Ishikawa (cell line): Measurements from ENCODE around the gene LONRF2.

Experiments
- CEBPB ChIP-seq: IDR thresholded peaks from 2 replicates; pipeline ENCODE4 v1.6.1; 2012
- CREB1 ChIP-seq: IDR thresholded peaks from 2 replicates; pipeline ENCODE4 v1.6.1; 2012; ENCODE audit warnings: low read depth
- EGR1 ChIP-seq: IDR thresholded peaks from 2 replicates; pipeline ENCODE4 v1.6.1; 2012
- EP300 ChIP-seq: IDR thresholded peaks from 2 replicates; pipeline ENCODE4 v1.6.1; 2012; ENCODE audit warnings: borderline replicate concordance
- FOXM1 ChIP-seq: IDR thresholded peaks from 2 replicates; pipeline ENCODE4 v1.6.1; 2012; ENCODE audit warnings: low read depth, borderline replicate concordance
- NFIC ChIP-seq: IDR thresholded peaks from 2 replicates; pipeline ENCODE4 v1.6.1; 2012
- RAD21 ChIP-seq: IDR thresholded peaks from 2 replicates; pipeline ENCODE4 v1.6.1; 2012; ENCODE audit warnings: low read depth
- TAF1 ChIP-seq: IDR thresholded peaks from 2 replicates; pipeline ENCODE4 v1.6.1; 2012; ENCODE audit warnings: low read depth, mild to moderate bottlenecking
- TCF12 ChIP-seq: IDR thresholded peaks from 2 replicates; pipeline ENCODE4 v1.6.1; 2012; ENCODE audit warnings: low read depth
- TEAD4 ChIP-seq: IDR thresholded peaks from 2 replicates; pipeline ENCODE4 v1.6.1; 2012
- YY1 ChIP-seq: IDR thresholded peaks from 2 replicates; pipeline ENCODE4 v1.6.1; 2012; ENCODE audit warnings: low read depth
- ZBTB7A ChIP-seq: IDR thresholded peaks from 2 replicates; pipeline ENCODE4 v1.6.1; 2012; ENCODE audit warnings: low read depth
- TF ChIP-seq, protein P1 (sequence below): IDR thresholded peaks from 2 replicates; pipeline ENCODE4 v1.6.1; 2012
- TF ChIP-seq, protein P2 (sequence below): IDR thresholded peaks from 2 replicates; pipeline ENCODE4 v1.6.1; 2012
- TF ChIP-seq, protein P3 (sequence below): IDR thresholded peaks from 2 replicates; pipeline ENCODE4 v1.6.1; 2012; ENCODE audit warnings: low read depth, mild to moderate bottlenecking

LONRF2 gene

DNA sequence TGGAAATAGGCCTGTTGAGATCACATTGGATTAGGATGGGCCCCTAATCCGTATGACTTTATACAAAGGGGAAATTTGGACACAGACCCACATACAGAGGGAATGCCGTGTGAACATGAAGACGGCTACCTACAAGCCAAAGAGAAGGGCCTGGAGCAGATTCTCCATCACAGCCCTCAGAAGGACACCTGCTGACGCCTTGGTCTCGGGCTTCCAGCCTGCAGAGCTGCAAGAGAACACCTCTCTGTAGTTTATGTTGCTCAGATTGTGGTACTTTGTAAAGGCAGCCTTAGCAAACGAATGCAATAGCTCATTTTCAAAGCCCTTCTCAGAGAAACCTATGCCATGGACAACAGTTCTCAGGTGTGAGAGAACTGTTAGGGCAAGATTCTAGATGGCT is 86.1 kb downstream of the LONRF2 start:
- TF ChIP-seq TEAD4: no peak
- TF ChIP-seq EP300: no peak
- no peak for TF ChIP-seq FOXM1
- TF ChIP-seq NFIC: no peak
- no peak for TF ChIP-seq CREB1
- TF ChIP-seq, protein P1, sequence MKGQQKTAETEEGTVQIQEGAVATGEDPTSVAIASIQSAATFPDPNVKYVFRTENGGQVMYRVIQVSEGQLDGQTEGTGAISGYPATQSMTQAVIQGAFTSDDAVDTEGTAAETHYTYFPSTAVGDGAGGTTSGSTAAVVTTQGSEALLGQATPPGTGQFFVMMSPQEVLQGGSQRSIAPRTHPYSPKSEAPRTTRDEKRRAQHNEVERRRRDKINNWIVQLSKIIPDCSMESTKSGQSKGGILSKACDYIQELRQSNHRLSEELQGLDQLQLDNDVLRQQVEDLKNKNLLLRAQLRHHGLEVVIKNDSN: no peak
- no peak for TF ChIP-seq EGR1
- TF ChIP-seq TCF12: no peak
- TF ChIP-seq, protein P2, sequence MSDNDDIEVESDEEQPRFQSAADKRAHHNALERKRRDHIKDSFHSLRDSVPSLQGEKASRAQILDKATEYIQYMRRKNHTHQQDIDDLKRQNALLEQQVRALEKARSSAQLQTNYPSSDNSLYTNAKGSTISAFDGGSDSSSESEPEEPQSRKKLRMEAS: no peak

DNA sequence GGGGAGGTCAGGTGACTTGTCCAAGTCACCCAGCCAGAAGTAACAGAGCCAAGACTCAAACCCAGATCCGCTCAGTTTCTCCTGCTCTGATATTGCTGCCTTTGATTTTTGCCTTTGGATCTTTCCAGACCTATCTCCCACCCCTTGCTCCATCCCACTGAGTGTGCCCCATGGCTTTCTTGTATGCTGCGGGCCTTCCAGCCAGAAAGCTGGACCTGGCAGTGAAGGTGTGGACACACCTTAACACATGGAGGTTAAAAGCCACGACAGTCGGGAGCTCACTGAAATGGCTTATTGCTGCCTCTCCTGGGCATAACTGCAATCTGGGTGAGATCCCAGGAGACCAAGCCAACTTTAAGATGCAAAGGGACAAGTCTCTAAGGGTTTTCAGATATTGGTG is 86.7 kb downstream of the LONRF2 start:
- no peak for TF ChIP-seq TCF12
- TF ChIP-seq CREB1: no peak
- no peak for TF ChIP-seq NFIC
- no peak for TF ChIP-seq FOXM1
- TF ChIP-seq, protein P2: no peak
- TF ChIP-seq YY1: no peak
- no peak for TF ChIP-seq ZBTB7A
- TF ChIP-seq RAD21: no peak

DNA sequence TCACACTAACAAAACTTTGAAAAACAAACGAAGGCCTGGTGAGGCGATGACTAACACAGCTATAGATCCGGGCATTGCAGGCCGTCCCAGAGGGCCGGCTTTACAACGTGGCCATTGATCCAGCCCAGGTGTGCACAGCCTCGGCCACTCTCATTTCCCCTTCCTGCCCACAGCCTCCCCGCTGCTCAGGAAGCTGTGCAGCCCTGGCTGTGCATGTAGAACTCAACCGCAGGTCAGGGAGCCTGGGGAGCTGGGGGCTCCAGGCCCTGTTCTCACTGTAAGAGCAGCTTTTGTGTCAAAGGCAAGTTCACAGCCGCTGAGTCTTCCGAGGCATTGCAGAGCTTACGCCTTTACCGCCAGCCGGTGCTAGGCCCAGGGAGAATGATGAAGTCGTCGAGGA is 87.2 kb downstream of the LONRF2 start:
- TF ChIP-seq CREB1 (no peak), EGR1 (no peak), NFIC (no peak), CEBPB (no peak), RAD21 (no peak)
- TF ChIP-seq, protein P1: no peak
- TF ChIP-seq, protein P2: no peak

DNA sequence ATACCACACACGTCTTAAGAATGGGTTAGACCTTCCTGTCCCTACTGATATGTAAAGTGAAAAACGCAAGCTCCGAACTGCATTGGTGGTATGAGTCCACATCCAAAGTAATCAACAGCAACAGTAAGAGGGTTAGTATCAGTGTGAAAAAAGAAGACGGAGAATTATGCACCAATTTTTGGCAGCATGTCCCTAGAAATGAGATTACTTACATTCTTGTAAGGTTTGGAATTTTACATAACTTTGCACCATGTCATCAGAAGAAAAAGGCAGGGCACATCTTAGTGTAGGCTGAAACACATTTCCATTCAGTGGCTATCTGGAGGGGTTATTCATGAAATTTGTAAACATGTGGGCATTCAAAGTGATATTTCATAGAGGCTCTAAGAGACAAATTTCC is 88.2 kb downstream of the LONRF2 start:
- no peak for TF ChIP-seq TEAD4
- TF ChIP-seq, protein P1: no peak
- TF ChIP-seq, protein P2: no peak
- no peak for TF ChIP-seq ZBTB7A
- TF ChIP-seq YY1: no peak
- TF ChIP-seq CREB1: no peak
- TF ChIP-seq, protein P3, sequence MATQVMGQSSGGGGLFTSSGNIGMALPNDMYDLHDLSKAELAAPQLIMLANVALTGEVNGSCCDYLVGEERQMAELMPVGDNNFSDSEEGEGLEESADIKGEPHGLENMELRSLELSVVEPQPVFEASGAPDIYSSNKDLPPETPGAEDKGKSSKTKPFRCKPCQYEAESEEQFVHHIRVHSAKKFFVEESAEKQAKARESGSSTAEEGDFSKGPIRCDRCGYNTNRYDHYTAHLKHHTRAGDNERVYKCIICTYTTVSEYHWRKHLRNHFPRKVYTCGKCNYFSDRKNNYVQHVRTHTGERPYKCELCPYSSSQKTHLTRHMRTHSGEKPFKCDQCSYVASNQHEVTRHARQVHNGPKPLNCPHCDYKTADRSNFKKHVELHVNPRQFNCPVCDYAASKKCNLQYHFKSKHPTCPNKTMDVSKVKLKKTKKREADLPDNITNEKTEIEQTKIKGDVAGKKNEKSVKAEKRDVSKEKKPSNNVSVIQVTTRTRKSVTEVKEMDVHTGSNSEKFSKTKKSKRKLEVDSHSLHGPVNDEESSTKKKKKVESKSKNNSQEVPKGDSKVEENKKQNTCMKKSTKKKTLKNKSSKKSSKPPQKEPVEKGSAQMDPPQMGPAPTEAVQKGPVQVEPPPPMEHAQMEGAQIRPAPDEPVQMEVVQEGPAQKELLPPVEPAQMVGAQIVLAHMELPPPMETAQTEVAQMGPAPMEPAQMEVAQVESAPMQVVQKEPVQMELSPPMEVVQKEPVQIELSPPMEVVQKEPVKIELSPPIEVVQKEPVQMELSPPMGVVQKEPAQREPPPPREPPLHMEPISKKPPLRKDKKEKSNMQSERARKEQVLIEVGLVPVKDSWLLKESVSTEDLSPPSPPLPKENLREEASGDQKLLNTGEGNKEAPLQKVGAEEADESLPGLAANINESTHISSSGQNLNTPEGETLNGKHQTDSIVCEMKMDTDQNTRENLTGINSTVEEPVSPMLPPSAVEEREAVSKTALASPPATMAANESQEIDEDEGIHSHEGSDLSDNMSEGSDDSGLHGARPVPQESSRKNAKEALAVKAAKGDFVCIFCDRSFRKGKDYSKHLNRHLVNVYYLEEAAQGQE: no peak
- TF ChIP-seq RAD21: no peak
- TF ChIP-seq EGR1: no peak
- no peak for TF ChIP-seq TAF1
- TF ChIP-seq TCF12: no peak
- no peak for TF ChIP-seq NFIC
- TF ChIP-seq EP300: no peak
- no peak for TF ChIP-seq FOXM1
- no peak for TF ChIP-seq CEBPB

DNA sequence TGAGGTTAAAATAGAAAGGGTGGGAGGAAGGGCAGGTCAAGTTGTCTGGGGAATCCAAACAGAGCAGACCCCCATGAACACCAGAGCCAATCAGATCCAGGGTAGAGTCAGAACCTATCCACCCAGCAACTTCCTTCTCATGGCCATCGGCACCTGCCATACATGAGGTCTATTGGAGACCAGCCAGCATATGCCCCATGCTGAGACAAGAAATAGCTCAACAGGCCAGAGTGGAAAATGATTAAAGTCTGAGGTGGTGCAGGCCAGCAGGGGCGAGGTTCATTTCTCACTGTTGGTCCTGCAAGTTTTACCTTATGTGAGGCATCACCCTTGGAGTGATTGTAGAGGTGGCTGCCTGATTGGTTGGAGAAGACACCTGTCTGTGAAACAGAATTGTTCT is 89.2 kb downstream of the LONRF2 start:
- TF ChIP-seq CEBPB: no peak
- no peak for TF ChIP-seq TAF1
- TF ChIP-seq, protein P2: no peak
- TF ChIP-seq, protein P1: no peak
- TF ChIP-seq FOXM1: no peak
- no peak for TF ChIP-seq CREB1
- TF ChIP-seq, protein P3: no peak
